OCI-LY1 (cell line): ENCODE measurements around the gene HIC2.

ENCODE experiments used
- EZH2 ChIP-seq: fragments of 200-600 bp; sonication (generic), shearing (Covaris generic); IDR thresholded peaks from 2 replicates; pipeline ENCODE4 v1.8.0; 2017; ENCODE audit warnings: borderline replicate concordance, mixed run types, mild to moderate bottlenecking, antibody characterized with exemption, low read length, moderate library complexity, mixed read lengths
- TF ChIP-seq, protein P1 (sequence below): fragments of 200-600 bp; sonication (generic), shearing (Covaris generic); IDR thresholded peaks from 2 replicates; pipeline ENCODE4 v1.5.1; 2017; ENCODE audit warnings: mild to moderate bottlenecking, antibody characterized with exemption, low read length, moderate library complexity, mixed read lengths

DNA sequence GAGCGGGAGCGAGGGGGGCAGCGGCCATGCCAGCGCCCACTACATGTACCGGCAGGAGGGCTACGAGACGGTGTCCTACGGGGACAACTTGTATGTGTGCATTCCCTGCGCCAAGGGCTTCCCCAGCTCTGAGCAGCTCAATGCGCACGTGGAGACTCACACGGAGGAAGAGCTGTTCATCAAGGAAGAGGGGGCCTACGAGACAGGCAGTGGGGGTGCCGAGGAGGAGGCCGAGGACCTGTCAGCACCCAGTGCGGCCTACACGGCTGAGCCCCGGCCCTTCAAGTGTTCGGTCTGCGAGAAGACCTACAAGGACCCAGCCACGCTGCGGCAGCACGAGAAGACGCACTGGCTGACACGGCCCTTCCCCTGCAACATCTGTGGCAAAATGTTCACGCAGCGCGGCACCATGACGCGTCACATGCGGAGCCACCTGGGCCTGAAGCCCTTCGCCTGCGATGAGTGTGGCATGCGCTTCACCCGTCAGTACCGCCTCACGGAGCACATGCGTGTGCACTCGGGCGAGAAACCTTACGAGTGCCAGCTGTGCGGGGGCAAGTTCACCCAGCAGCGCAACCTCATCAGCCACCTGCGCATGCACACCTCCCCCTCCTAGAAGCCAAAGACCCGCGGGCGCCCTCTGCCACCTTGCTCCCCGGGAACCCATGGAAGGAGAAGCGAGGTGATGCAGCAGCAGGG is 29.1 kb downstream of the HIC2 start:
- TF ChIP-seq, protein P1, sequence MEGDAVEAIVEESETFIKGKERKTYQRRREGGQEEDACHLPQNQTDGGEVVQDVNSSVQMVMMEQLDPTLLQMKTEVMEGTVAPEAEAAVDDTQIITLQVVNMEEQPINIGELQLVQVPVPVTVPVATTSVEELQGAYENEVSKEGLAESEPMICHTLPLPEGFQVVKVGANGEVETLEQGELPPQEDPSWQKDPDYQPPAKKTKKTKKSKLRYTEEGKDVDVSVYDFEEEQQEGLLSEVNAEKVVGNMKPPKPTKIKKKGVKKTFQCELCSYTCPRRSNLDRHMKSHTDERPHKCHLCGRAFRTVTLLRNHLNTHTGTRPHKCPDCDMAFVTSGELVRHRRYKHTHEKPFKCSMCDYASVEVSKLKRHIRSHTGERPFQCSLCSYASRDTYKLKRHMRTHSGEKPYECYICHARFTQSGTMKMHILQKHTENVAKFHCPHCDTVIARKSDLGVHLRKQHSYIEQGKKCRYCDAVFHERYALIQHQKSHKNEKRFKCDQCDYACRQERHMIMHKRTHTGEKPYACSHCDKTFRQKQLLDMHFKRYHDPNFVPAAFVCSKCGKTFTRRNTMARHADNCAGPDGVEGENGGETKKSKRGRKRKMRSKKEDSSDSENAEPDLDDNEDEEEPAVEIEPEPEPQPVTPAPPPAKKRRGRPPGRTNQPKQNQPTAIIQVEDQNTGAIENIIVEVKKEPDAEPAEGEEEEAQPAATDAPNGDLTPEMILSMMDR: no peak
- no peak for TF ChIP-seq EZH2
